ENCODE data around the gene CCDC28B.
"Not testable (repeated sequence)": the region's sequence is repeated elsewhere in the genome, so short reads cannot be mapped to it uniquely, and the experiment has no call there.

The CCDC28B gene

GRCh38 chr1:32200226-32201010 lies at the start of gene CCDC28B:
Gene CCDC28B, plus strand, starts transcription at chr1:32200595. Its CDS starts 1,341 bp downstream, at chr1:32201936.
- peak; percentile 75 for DNase-seq (ENCODE audit: low spot score)

GRCh38 chr1:32150847-32151246 lies 49.5 kb upstream of the CCDC28B start:
- no peak for DNase-seq (ENCODE audit: low spot score)
- TF ChIP-seq CTCF (IDR thresholded peaks at IDR 0.05; ENCODE audit: extremely low read depth, missing control alignments) = no peak

More at GRCh38 chr1:32200226-32201010, at the start of gene CCDC28B:
- TF ChIP-seq CTCF (IDR thresholded peaks at IDR 0.05; ENCODE audit: extremely low read depth, missing control alignments) = no peak

- no peak for TF ChIP-seq CTCF (IDR thresholded peaks at IDR 0.05; ENCODE audit: extremely low read depth, missing control alignments)
- no peak for DNase-seq (ENCODE audit: low spot score)
Observed at GRCh38 chr1:32151319-32151787, 49.0 kb upstream of the CCDC28B start.

- DNase-seq (ENCODE audit: low spot score) = peak; percentile 49
- TF ChIP-seq CTCF (IDR thresholded peaks at IDR 0.05; ENCODE audit: extremely low read depth, missing control alignments) = no peak
Observed at GRCh38 chr1:32159189-32159588, 41.2 kb upstream of the CCDC28B start.

- no peak for DNase-seq (ENCODE audit: low spot score)
- TF ChIP-seq CTCF (IDR thresholded peaks at IDR 0.05; ENCODE audit: extremely low read depth, missing control alignments) = no peak
Observed at GRCh38 chr1:32163405-32163804, 37.0 kb upstream of the CCDC28B start.

GRCh38 chr1:32165633-32166032 lies 34.8 kb upstream of the CCDC28B start:
- DNase-seq (ENCODE audit: low spot score) = not testable (repeated sequence)

- TF ChIP-seq CTCF (IDR thresholded peaks at IDR 0.05; ENCODE audit: extremely low read depth, missing control alignments) = no peak
- DNase-seq (ENCODE audit: low spot score) = no peak
Observed at GRCh38 chr1:32170991-32171390, 29.4 kb upstream of the CCDC28B start.
